Middle frontal gyrus (tissue), 1 donor: Measurements from ENCODE around the gene PHOSPHO1.
"Not testable (repeated sequence)": the region's sequence is repeated elsewhere in the genome, so short reads cannot be mapped to it uniquely, and the experiment has no call there.

ENCODE experiments used
- DNase-seq: peaks from one replicate; pipeline ENCODE4 v3.0.0-alpha.2; 2015; ENCODE audit warnings: low spot score; ENCODE audit errors: extremely low spot score

Gene PHOSPHO1

GRCh38 chr17:49193513-49194296, 36.9 kb downstream of the PHOSPHO1 start:
- peak; percentile 40 for DNase-seq

GRCh38 chr17:49191917-49192741, 38.5 kb downstream of the PHOSPHO1 start:
- DNase-seq, result peak; percentile 91

GRCh38 chr17:49191409-49191916, 39.1 kb downstream of the PHOSPHO1 start:
- peak; percentile 23 for DNase-seq

- no peak for DNase-seq
Measured at GRCh38 chr17:49190932-49191331, 39.7 kb downstream of the PHOSPHO1 start.

- no peak for DNase-seq
Measured at GRCh38 chr17:49187301-49187700, 43.3 kb downstream of the PHOSPHO1 start.

GRCh38 chr17:49185381-49185780, 45.2 kb downstream of the PHOSPHO1 start:
- DNase-seq, result not testable (repeated sequence)

GRCh38 chr17:49184522-49184921, 46.1 kb downstream of the PHOSPHO1 start:
- DNase-seq, result not testable (repeated sequence)

- no peak for DNase-seq
Measured at GRCh38 chr17:49183801-49184200, 46.8 kb downstream of the PHOSPHO1 start.

GRCh38 chr17:49183341-49183740, 47.2 kb downstream of the PHOSPHO1 start:
- DNase-seq, result no peak

GRCh38 chr17:49180998-49181635, 49.5 kb downstream of the PHOSPHO1 start:
- DNase-seq, result no peak

GRCh38 chr17:49180303-49180702, 50.3 kb downstream of the PHOSPHO1 start:
- DNase-seq, result no peak

- DNase-seq, result not testable (repeated sequence)
Measured at GRCh38 chr17:49175978-49176377, 54.6 kb downstream of the PHOSPHO1 start.
